Retina (tissue), 1 donor: ENCODE results near the gene CCDC47.

Experiments
- DNase-seq: peaks from one replicate; pipeline ENCODE4 v3.0.0-alpha.2; 2016

CCDC47 gene

DNA sequence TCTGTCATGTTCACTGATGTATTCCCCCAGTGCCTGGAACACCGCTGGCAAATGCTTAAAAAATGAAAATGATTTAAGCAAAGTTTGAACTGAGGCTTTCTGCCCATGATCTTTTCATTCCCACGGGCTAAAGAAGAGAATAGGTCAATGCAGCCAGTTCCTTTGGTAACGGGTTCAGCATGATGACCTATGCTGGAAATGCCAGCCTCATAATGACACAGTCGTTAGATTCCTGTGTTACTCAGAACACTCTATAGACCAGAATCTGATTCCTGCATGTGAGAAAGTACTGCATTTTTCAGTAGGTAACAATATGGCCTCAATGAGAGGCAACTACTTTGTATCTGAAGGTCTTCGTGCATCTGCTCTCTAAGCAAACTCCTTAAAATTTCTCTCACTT, 54.4 kb downstream of the CCDC47 start:
- DNase-seq = no peak

DNA sequence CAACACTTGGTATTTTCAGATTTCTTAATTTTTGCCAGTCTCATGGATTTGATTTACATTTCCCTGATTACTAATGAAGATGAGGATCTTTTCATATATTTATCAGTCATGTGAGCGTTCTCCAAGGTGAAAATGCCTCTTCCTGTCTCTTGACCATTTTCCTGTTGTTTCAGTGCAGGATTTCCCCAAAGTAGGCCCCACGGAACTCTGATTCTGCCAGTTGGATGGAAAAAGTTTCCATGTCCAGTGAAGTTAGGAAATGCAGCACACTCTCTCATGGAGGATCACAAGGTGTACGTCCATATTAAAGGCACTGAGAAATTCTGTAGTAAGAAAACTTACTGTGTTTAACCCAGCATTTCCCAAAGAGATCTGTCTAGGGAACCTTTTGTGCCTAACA, 57.0 kb downstream of the CCDC47 start:
- DNase-seq = no peak

DNA sequence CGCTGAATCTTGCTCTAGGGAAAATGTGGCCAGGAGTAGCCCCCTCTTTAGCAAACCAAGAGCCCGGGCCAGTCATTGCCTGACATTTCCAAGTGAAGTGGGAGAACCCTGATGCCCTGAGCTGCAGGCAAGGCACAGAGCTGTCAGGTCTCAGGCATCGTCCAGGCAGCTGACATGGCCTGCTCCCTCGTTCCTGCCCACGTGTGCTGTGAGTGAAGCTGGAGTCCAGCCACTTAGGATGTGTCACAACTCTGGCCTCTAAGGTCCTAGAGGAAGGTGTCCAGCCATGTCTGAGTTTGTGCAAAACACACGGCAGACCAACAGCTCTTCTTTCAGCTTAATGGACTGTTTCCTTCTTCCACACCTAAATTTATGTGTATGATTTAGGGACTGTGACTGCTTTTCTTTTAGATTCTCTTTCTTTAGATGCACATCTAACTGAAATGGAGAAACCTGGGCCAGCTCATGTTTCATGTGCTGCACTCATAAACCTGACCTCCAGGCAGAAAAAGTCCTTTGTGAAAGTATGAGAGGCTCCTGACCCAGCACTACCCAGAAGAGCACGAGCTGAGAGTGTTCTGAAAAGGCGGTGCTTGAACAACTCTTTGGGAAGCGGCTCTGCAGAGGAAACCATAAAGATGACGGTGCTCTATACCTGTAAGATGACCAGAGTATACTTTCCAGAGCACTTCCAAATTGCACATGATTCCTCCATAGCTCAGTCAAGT, 58.7 kb downstream of the CCDC47 start:
- no peak for DNase-seq

DNA sequence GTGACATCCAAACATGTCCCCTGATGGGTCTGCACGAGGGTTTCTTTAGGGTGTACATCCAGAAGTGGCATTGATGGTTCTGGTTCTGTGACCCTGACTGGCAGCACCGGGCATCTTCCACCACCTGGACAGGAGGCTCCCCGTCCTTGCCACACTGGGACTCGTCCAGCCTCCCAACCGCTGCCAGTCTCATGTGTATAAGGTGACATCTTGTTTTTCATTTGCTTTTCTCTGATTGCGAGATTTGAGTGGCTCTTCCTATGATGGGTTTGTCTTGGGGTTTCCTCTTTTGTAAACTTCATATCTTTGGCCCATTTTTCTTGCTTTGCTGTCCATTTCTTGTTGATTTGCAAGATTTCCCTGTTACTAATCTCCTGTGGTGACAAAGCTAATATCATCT, 64.3 kb downstream of the CCDC47 start:
- no peak for DNase-seq

DNA sequence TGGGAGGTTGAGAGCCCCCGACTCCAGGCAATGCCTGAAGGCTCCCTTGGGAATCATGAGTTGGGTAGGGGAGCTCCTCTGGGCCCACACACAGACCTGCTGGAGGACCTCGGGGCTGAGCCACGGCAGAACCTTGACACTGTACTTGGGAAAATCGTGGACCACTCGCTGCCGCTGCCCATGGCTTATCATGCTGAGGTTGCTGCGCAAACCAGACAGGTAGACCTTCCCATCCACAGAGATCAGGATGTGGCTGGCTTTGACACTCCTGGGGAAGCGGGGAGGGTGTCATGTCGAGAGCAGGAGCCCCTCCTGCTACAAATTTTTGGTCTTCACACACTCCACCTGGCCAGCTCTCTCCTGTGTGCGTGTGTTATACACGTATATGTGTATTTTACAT, 66.2 kb downstream of the CCDC47 start:
- DNase-seq = no peak

DNA sequence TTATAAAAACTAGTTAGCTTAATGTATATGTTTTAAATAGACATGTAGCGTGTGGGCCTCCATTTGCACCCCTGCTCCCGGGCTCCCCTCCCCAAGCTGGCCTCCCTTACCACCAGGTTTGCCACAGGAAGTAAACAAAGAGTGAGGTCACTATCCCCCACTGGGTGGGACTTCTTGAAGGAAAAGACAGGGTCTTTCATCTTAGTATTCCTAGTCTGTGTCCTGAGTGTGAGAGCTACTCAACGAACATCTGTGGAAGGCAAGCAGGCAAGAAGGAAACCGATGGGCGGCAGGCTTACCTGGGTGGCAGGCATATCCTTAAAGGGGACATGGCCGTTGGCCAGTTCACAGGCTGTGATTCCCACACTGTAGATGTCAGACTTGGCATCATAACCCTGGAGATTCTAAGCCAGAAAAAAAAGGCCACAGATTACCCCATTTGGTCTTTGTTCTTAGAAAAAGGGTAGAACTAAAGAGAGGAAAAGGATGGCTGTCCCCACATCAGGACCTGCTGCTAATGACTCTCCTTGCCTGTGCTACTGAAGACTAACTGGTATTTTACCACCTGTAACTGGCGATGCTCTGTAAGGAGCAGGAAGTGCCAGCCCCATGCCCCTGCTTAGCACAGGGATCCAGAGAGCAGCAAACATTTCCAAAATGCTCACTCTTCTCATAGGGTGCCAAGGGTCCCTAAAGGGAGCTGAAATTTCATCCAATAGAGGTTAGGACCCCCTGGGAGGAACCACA, 66.9 kb downstream of the CCDC47 start:
- DNase-seq = no peak

DNA sequence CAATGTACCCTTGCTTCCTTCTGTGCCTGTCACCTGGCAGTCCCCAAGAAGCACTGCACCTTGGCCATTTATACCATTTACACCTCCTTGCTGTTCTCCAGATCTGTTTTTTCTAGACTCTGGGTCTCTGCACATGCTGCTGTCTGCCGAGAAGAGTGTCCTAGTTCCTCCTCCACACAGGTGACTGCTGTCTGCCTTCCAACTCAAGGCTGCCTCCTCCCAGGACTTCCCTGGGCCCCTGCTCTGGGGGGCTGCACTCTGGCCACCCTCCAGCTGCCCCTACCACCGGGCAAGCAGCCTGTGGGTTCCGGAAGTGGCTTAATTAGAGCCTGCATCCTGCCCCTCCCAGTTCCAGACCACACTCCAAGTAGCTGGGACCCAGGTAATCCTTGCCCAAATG, 67.7 kb downstream of the CCDC47 start:
- DNase-seq = no peak

DNA sequence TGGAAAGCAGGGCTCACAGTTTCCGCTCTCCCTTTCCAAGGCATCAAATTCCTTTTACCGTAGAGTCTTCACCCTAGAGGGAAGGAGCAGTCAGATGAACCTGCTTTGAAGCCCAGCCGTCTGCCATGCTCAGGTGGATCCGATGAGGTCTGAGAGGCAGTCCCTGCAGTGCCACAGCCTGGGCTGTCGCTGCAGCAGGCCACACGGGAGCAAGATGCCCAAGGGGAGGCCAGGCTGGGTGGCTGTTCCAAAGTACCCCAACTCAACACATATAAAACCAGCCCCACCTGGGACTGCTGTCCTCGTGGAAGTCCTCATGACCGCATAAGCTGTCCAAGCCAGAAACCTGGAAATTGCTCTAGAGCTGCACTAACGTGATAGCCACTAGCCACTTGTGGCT, 68.6 kb downstream of the CCDC47 start:
- no peak for DNase-seq

DNA sequence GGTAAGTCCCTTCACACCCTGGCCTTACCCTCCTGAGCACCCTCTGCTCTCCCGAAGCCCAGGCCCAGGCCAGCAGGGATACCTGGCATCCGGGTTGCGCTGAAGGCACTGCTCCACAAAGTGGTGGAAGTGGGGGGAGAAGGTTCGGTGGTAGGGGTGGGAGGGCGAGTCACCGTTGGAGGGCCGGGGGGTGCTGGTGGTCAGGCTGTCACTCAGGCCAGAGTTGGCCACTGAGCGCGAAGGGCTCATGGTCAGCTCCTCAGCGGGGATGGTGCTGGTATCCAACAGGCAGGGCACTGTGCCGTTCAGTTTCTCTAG, 69.2 kb downstream of the CCDC47 start:
- DNase-seq = no peak

DNA sequence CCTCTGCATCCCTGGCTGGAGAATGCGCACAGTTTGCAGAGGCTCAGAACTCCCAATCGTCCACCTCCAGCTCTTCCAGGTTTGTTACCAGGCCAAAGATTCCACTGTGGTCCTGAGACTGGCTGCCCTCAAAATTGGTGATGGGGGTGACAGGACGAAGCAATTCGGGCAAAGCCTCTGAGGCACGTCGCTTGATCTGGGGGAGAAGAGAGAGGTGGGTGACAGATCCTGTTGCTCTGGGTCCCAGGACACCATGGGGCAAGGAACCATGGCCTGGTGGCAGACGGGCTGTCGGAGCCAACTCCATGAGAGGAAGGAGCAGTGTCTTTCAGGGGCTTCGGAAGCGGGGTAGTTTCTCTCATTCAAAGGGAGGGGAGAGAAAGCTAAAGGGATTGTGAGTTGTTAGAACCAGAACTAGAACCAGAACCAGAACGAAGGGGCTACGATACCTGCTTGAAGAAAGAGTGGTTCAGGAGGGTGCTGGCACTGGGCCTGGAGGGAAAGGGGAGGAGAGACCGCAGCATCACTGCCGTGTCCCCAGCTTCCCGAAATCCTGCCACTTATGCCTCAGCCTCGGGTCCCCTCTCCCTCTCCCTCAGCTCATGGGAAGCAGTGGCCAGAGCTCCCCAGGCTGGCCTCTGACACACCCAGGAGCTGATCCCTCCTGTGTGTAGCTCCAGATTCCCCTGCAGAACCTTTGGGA, 69.7 kb downstream of the CCDC47 start:
- no peak for DNase-seq

DNA sequence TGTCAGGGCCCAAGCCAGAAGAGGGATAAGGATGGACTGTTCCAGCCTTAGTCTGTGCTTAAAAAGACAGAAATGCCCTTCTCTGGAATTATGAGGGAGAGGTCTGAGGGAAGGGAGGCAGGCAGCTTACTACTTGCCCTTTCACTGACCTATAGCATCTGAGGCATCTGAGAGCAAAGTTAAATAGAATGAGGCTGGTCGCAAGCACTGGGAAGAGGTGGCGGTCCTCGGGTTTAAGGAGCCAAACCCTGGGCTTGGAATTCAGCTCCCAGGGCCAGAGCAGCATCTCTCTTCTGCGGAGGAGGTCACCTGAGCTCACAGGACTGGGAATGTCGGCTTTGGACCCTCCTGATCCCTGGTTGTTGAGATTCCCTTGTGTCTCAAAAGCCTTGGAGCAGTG, 70.4 kb downstream of the CCDC47 start:
- peak; percentile 43 for DNase-seq

DNA sequence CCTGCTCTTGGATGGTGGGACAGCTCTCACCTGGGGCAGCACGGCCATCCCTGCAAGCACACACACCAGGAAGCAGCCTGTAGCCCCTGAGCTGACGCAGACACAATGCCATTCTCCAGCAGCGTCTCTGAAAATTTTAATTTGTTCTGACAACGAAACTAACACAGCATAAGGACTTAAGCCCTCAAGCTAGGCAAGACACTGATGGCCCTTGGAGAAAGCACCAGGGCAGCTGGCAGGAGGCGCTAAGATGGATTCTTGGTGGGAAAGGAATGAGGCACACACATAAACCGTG, 70.7 kb downstream of the CCDC47 start:
- peak; percentile 24 for DNase-seq

DNA sequence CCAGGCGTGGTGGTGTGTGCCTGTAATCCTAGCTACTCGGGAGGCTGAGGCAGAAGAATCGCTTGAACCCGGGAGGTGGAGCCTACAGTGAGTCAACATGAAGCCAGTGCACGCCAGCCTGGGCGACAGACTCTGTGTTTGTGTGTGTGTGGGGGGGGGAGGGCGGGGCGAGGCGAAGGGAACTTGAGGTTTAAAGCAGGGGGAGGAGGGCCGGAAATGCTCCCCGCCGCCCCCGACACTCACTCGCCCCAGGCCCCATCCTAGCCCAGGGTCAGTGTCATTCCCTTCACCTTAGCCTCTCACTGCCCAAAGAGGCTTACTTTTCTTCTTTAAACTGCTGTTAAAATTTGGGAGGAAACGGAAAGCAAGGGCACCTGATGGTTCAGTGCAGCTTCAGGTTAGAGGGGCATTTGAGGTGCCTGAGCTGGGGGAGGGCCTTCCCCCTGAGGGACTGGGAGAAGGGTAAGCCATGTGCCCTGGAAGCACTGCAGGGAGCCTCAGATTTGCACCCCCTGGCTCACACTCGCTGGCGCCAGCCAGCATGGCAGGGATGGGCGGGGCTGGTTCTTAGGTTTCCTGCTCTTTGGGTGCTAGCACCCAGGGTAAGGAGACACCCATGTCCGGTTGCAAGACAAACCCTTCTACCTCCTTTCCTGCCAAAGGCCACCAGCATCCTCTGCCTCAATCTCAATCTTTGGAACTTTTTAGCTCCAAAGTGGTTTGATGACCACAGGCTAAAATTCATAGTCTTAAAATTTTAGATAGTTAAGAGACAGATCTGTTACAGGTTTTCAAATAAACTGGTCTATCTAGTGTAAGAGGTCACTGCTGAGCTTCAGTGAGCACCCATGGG, 71.3 kb downstream of the CCDC47 start:
- no peak for DNase-seq

DNA sequence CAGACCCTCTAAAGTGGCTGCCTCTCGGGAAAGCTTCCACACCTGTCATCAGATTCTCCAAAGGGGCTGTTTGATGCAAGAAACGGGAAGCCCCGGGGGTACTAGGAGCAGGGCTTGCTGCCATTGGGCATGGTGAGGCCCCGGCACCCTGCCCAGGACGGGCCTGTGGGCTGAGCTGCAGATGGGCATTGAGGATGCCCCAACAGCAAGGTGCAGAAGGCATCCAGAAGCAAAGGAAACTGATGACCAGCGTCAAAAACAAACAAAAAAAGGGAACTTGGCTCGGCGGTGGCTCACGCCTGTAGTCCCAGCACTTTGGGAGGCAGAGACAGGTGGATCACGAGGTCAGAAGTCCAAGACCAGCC, 72.0 kb downstream of the CCDC47 start:
- no peak for DNase-seq

DNA sequence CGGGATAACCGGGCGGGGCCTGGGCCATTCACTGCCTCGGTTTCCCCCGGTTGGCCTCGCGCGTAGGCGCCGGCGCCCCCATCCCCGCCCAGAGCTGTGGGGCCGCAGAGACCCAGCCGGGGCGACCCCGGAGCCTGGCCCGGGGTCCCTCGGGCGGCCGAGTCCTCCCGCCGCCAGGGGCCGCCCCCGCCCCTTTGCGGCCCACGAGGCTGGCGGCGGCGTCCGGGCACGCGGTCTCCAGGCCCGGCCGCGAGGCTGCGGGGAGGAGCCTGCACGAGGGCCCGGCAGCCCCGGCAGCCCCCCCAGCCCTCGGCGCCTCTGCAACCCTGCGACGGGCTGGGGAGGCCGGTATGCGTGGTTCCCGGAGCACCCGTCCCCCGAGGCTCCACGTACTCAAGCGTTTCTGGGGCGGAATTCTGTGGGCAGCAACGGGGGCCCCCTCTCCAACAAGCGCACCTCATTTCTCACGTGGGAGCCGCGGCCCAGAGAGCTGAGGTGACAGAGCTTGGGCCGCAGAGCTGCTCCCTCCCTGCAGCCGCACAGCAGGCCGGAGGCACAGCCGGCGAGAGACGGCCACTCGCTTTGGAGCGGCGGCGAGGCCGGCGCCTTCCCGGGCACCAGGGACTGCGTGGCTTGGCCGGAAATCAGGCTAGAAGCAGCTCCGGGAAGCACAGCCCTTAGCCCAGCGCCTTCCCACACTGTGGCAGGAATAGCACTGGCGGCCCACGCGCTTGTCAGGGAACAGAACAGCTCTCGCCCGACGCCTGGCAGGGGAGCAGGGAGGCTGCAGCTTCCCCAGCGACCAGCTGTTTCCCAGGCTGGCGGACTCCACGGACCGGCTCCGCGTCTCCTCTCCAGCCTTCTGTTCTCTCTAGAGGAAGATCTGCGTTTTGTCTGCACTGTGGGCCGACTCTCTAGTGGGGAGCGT, 72.6 kb downstream of the CCDC47 start:
- peak; percentile 86 for DNase-seq

DNA sequence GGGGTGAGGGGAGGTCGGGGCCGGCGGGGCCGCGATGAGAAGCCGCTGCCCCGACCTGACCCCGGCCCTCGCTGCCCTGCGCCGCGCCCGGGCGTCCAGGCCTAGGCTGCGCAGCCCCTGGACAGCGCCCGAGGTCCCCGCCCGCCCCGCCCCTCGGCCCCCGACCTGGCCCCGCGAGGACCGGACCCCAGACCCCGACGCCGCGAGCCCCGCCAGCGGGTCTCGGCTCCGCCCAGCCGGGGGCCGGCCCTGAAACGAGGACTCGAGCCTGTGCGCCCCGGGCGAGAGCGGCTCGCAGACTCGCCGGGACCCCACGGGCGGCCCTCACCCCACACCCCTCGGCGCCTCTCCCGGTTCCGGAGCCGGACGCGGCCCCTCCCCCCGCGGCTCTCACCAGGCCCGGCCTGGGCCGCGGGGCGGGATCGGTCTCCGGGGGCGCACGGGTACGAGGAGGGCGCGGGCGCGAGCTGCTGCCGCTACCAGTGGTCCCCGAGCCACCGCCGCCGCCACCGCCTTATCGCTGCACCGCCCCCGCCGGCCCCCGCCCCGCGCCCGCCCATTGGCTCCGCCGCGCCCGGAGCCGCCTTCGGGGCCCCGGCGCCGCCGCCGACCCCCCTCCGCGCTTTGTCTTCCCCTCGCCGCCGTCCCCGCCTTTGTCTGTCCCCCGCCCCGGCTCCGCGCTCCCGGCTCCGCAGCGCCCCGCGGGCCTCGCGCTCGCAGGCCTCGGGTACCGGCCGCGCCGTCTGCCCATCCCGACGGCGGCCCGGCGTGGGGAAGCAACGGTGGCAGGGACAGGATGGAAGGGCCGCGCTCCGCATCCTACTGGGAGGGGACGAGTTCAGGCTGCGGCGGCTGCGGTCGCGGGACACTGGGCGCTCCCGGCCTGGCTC, 73.5 kb downstream of the CCDC47 start, which contains the start of gene LIMD2:
TSS of gene LIMD2 (minus strand) at position 488 of the 890 bp plus-strand sequence. CDS start 827 bp downstream, outside the sequence.
- DNase-seq = peak; percentile 74

DNA sequence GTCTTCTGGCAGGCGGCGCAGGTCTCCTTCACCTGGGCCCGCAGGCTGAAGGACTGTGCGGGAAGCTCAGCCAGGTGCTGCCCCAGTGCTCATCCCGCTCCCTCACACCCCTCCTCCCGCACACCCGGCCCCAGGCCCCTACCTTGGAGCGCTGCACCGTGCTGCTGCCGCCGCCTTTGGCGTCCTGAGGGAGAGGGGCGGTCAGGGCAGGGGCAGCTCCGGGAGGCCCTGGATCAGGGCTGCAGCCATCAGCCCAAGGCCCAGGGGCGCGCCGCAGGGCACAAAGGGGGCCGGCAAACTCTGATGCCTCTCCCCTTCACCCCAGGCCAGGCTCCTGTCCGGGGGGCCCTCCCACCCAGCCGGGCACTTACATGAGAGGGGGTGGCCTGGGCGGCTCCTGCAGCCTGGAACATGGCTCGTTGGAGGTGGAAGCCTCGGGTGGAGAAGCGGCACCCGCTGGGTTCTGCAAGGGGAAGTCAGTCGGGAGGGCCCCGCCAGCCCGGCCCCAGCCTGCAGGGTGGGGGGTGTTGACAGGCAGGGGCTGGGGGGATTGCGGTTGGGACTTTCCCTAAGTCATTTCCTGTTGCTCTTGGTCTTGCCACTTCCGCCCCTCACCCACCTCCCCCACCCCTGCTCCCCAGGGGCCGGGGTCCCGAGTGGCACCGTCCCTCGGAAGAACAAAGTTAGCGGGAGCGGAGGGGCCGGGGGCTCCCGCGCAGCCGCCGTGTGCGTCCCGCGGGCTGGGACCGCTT, 74.3 kb downstream of the CCDC47 start:
- DNase-seq = peak; percentile 71

DNA sequence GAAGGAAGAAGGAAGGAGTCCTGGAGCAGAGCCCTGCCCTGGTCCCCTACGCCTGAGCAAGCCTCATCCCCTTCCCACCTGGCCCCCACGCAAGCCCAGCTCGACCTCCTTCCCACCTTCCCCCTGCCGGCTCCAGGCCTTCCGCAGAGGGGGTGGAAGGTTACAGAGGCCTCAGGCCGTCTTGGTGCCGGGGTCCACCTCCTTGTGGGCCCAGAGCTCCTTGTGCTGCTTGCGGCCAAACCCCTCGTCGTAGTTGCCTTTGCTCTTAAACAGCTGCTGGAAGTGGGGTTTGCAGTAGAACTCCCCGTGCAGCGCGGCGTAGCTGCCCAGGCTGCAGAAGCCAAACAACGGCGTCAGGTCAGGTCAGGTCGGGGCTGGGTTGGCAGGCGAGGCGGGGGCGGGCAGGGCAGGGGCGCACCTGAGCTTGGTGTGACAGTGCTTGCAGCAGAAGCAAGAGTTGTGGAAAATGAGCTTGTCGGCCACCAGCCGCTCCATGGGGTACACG, 75.0 kb downstream of the CCDC47 start:
- DNase-seq = no peak

DNA sequence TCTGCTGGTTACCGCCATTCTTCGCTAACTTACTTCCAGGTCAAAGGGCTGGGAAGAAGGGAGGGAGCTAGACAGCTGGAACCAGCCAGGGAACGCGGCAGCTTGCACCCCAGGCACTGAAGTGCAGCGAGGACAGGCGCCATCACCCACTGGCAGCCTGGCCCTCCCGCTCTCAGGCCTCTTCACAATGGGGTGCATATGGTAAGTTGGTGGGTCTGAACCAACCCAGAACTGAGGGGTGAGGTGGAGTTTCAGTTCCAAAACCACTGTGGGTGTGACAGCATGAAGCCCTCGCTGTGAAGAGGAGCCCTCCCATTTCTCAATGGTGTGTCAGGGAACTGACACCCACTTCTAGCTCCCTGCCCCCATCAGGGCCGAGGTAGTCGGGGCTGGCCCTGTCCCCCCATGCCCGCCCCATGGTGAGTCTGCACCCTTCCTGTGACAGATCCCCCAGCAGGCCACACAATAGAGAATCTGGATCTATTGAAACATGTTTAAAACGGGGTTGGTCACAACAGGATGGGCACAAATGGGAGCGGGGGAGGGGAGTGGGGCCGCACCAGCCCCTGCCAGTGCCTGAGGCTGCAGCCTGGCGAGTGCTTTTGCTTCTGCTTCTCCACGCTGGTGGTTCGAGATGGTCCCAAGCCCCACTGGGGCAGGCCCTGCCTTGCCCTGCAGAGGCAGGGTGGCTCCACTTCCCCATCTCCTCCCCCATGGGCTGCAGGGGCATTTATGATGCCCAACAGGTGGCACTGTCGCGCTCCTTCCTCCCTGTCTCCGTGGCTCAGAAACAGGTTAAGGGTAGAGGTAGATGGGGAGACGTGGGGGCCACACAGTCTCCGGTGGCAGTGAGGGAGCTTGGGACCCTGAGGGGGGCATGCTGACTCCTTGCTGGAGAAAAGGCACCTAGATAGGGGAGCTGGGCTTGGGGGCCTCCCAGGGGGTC, 75.8 kb downstream of the CCDC47 start:
- DNase-seq = peak; percentile 69
